Thyroid gland (tissue), 4 donors: ENCODE measurements around the gene MAP2K5.

Source experiments
- POLR2A ChIP-seq, 2 donors: fragments of 450-650 bp; IDR thresholded peaks; one replicate each; pipeline ENCODE4 v1.6.1; 2017; ENCODE audit warnings: antibody characterized with exemption in 2 of 2, mild to moderate bottlenecking in 2 of 2, moderate library complexity in 1 of 2
- TF ChIP-seq, protein P1 (sequence below), 6 experiments: fragments of 200-600 bp in 3 of 6; fragments of 450-650 bp in 3 of 6; sonication (generic) in 3 of 6; IDR thresholded peaks; one replicate each; pipeline ENCODE4 v1.5.1; 2016 to 2019; ENCODE audit warnings: antibody characterized with exemption in 6 of 6, mild to moderate bottlenecking in 2 of 6, inconsistent platforms in 1 of 6, moderate library complexity in 1 of 6

DNA sequence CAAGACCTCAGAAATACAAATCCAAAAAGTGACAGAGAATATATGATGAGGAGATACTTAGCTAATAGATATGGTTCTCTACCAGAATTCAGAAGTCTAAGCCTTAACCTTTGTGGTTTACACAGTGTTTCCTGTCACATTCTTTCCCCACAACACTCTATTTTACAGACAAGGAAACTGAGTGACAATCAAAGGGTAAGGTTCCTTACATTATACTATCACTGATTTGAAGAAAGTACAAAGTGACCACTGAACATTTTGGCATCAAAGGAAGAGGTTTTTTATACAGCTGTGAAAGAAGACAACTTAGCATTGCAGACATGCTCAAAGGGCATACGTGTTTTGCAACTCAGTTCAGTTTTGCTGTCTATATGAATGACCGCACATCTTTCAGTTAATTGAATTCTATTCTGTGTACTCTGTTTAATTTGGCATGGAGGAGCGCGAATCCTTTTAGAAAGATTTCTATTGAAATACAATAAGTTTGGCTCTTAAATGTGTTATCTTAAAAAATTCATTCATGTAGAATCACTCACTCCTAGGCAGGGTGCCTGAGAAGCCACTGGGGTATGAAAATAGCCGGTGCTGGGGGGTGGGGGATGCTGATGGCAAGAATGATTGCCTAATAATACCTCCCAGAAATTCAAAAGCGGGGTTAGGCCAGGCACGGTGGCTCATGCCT is 216.3 kb downstream of the MAP2K5 start:
- TF ChIP-seq, protein P1, sequence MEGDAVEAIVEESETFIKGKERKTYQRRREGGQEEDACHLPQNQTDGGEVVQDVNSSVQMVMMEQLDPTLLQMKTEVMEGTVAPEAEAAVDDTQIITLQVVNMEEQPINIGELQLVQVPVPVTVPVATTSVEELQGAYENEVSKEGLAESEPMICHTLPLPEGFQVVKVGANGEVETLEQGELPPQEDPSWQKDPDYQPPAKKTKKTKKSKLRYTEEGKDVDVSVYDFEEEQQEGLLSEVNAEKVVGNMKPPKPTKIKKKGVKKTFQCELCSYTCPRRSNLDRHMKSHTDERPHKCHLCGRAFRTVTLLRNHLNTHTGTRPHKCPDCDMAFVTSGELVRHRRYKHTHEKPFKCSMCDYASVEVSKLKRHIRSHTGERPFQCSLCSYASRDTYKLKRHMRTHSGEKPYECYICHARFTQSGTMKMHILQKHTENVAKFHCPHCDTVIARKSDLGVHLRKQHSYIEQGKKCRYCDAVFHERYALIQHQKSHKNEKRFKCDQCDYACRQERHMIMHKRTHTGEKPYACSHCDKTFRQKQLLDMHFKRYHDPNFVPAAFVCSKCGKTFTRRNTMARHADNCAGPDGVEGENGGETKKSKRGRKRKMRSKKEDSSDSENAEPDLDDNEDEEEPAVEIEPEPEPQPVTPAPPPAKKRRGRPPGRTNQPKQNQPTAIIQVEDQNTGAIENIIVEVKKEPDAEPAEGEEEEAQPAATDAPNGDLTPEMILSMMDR (IDR thresholded peaks at IDR 0.05), result no peak
- no peak for TF ChIP-seq POLR2A (IDR thresholded peaks at IDR 0.05)
